SHP77 treated with DMSO at 0.1 percent for 48 hours (cell line): Measurements from ENCODE around the gene GOPC.
"Not testable (repeated sequence)": the region's sequence is repeated elsewhere in the genome, so short reads cannot be mapped to it uniquely, and the experiment has no call there.

Experiments
- DNase-seq: peaks from one replicate; lab custom pipeline; 2025; lab: John Stamatoyannopoulos, UW

Gene GOPC

GRCh38 chr6:117548797-117549301 lies 53.5 kb downstream of the GOPC start:
- no peak for DNase-seq

- DNase-seq: no peak
Measured at GRCh38 chr6:117547688-117548621, 54.4 kb downstream of the GOPC start.

- DNase-seq: no peak
Measured at GRCh38 chr6:117546674-117547073, 55.6 kb downstream of the GOPC start.

- no peak for DNase-seq
Measured at GRCh38 chr6:117545161-117545595, 57.1 kb downstream of the GOPC start.

- no peak for DNase-seq
Measured at GRCh38 chr6:117544716-117545115, 57.6 kb downstream of the GOPC start.

GRCh38 chr6:117542493-117542892 lies 59.8 kb downstream of the GOPC start:
- DNase-seq: no peak

GRCh38 chr6:117540670-117541069 lies 61.6 kb downstream of the GOPC start:
- no peak for DNase-seq

- DNase-seq: no peak
Measured at GRCh38 chr6:117538615-117539014, 63.7 kb downstream of the GOPC start.

- DNase-seq: no peak
Measured at GRCh38 chr6:117536317-117536716, 66.0 kb downstream of the GOPC start.

GRCh38 chr6:117534974-117535373 lies 67.3 kb downstream of the GOPC start:
- no peak for DNase-seq

GRCh38 chr6:117533775-117534174 lies 68.5 kb downstream of the GOPC start:
- no peak for DNase-seq

GRCh38 chr6:117531809-117532725 lies 70.2 kb downstream of the GOPC start:
- no peak for DNase-seq

GRCh38 chr6:117531346-117531745 lies 71.0 kb downstream of the GOPC start:
- no peak for DNase-seq

GRCh38 chr6:117530467-117531242 lies 71.7 kb downstream of the GOPC start:
- DNase-seq: no peak

GRCh38 chr6:117525607-117526006 lies 76.7 kb downstream of the GOPC start:
- DNase-seq: no peak

- DNase-seq: no peak
Measured at GRCh38 chr6:117521791-117522502, 80.4 kb downstream of the GOPC start.

GRCh38 chr6:117520603-117521395 lies 81.5 kb downstream of the GOPC start:
- DNase-seq: no peak

- no peak for DNase-seq
Measured at GRCh38 chr6:117518870-117519269, 83.4 kb downstream of the GOPC start.

GRCh38 chr6:117517995-117518394 lies 84.3 kb downstream of the GOPC start:
- not testable (repeated sequence) for DNase-seq

- DNase-seq: no peak
Measured at GRCh38 chr6:117515326-117515725, 87.0 kb downstream of the GOPC start.
